SK-N-SH (cell line): ENCODE data around the gene RAI14. TPM values are rescaled to one million over a fixed set of nuclear protein-coding genes. Genes with fewer than 3 reads are reported as not detected.
A peak's percentile ranks its signal among the peaks of the same experiment; 100 is the strongest.

Experiments
- CTCF ChIA-PET: fragments of 300-600, 350-600 bp; formaldehyde crosslinking; extraction: SDS; loops from one replicate; lab custom pipeline; 2021; lab: Yijun Ruan, JAX
- POLR2A ChIA-PET: fragments of 350-600 bp; sonication (Branson Sonifier 250); formaldehyde crosslinking; extraction: SDS; loops from one replicate; lab custom pipeline; 2020; ENCODE audit warnings: antibody characterized with exemption, inconsistent platforms; lab: Yijun Ruan, JAX
- DNase-seq: peaks from one replicate; pipeline ENCODE4 v3.0.0; 2012
- H2AFZ ChIP-seq: fragments of 200-600 bp; sonication (generic); 2 replicates; pipeline ENCODE4 v1.8.1; 2016; ENCODE audit warnings: antibody characterized with exemption, mild to moderate bottlenecking, low read depth
- H3F3A ChIP-seq: fragments of 200-600 bp; sonication (generic); replicated peaks from 2 replicates; pipeline ENCODE3; 2016; ENCODE audit warnings: antibody characterized with exemption, mild to moderate bottlenecking; ENCODE audit not compliant: insufficient read depth
- H3K27ac ChIP-seq, 2 experiments: fragments of 200-500 bp in 1 of 2; fragments of 200-600 bp in 1 of 2; sonication (Bioruptor generic) in 1 of 2; sonication (generic), shearing (Covaris generic) in 1 of 2; 2 replicates each; pipeline versions ENCODE4 v1.5.1 to v1.6.1; 2014 to 2016; ENCODE audit warnings: low read depth in 2 of 2, inconsistent platforms in 1 of 2, low read length in 1 of 2, mild to moderate bottlenecking in 1 of 2, mixed read lengths in 1 of 2
- H3K27me3 ChIP-seq: fragments of 200-600 bp; sonication (generic), shearing (Covaris generic); 2 replicates; pipeline ENCODE4 v1.6.1; 2016; ENCODE audit warnings: mixed run types; ENCODE audit not compliant: insufficient read depth
- H3K36me3 ChIP-seq, 2 experiments: fragments of 200-500 bp in 1 of 2; fragments of 200-600 bp in 1 of 2; sonication (Bioruptor generic) in 1 of 2; sonication (generic) in 1 of 2; replicated peaks in 1 of 2; 2 replicates each; pipeline versions ENCODE3 to v1.5.1; 2014 to 2016; ENCODE audit warnings: low read length in 1 of 2, mild to moderate bottlenecking in 1 of 2; ENCODE audit not compliant: insufficient read depth in 2 of 2, control insufficient read depth in 1 of 2
- H3K4me1 ChIP-seq, 2 experiments: fragments of 200-500 bp in 1 of 2; fragments of 200-600 bp in 1 of 2; sonication (Bioruptor generic) in 1 of 2; sonication (generic), shearing (Covaris generic) in 1 of 2; 2 replicates each; pipeline versions ENCODE4 v1.5.1 to v1.6.1; 2014 to 2016; ENCODE audit warnings: low read depth in 1 of 2, low read length in 1 of 2, mixed run types in 1 of 2; ENCODE audit not compliant: insufficient read depth in 2 of 2, control insufficient read depth in 1 of 2
- H3K4me2 ChIP-seq: fragments of 200-600 bp; sonication (generic), shearing (Covaris generic); 2 replicates; pipeline ENCODE4 v1.6.1; 2017; ENCODE audit warnings: mixed run types
- H3K4me3 ChIP-seq, 2 experiments: fragments of 200-500 bp in 1 of 2; fragments of 200-600 bp in 1 of 2; sonication (Bioruptor generic) in 1 of 2; sonication (generic), shearing (Covaris generic) in 1 of 2; 2 replicates each; pipeline versions ENCODE4 v1.5.1 to v1.8.1; 2014 to 2016; ENCODE audit warnings: low read depth in 2 of 2, inconsistent platforms in 1 of 2, low read length in 1 of 2, mild to moderate bottlenecking in 1 of 2, mixed read lengths in 1 of 2, moderate library complexity in 1 of 2
- H3K79me2 ChIP-seq: fragments of 200-600 bp; sonication (generic); 2 replicates; pipeline ENCODE4 v1.8.1; 2017; ENCODE audit warnings: mild to moderate bottlenecking; ENCODE audit not compliant: insufficient read depth
- H3K9ac ChIP-seq: fragments of 200-600 bp; sonication (generic); 2 replicates; pipeline ENCODE4 v1.6.1; 2017; ENCODE audit warnings: mixed run types
- H3K9me2 ChIP-seq: fragments of 200-600 bp; sonication (generic); 2 replicates; pipeline ENCODE4 v1.6.1; 2017; ENCODE audit warnings: mixed run types
- H3K9me3 ChIP-seq: fragments of 200-600 bp; sonication (generic); 2 replicates; pipeline ENCODE4 v1.6.1; 2017; ENCODE audit warnings: mixed run types, mild to moderate bottlenecking, moderate library complexity
- H4K20me1 ChIP-seq: fragments of 200-600 bp; sonication (generic); 2 replicates; pipeline ENCODE4 v1.6.1; 2017; ENCODE audit warnings: mild to moderate bottlenecking, mixed run types; ENCODE audit not compliant: insufficient read depth
- ELF1 ChIP-seq: IDR thresholded peaks from 2 replicates; pipeline ENCODE4 v1.4.0; 2012
- EP300 ChIP-seq, 2 experiments: IDR thresholded peaks; 2 replicates each; pipeline versions ENCODE4 v1.4.0 to v1.6.1; 2012; ENCODE audit warnings: borderline replicate concordance in 1 of 2, low read depth in 1 of 2, low read length in 1 of 2
- FOSL2 ChIP-seq: IDR thresholded peaks from 2 replicates; pipeline ENCODE4 v1.4.0; 2012; ENCODE audit warnings: low read depth, mild to moderate bottlenecking, moderate library complexity, borderline replicate concordance
- FOXM1 ChIP-seq: IDR thresholded peaks from 2 replicates; pipeline ENCODE4 v1.4.0; 2012; ENCODE audit warnings: low read depth, mild to moderate bottlenecking
- NRF1 ChIP-seq: IDR thresholded peaks from 2 replicates; pipeline ENCODE4 v1.6.1; 2012; ENCODE audit warnings: low read depth, mild to moderate bottlenecking, low read length
- POLR2AphosphoS5 ChIP-seq: IDR thresholded peaks from 2 replicates; pipeline ENCODE4 v1.6.1; 2012; ENCODE audit warnings: low read depth, low read length
- RCOR1 ChIP-seq: fragments of 150-350 bp; IDR thresholded peaks from 2 replicates; pipeline ENCODE4 v1.6.1; 2017; ENCODE audit warnings: antibody characterized with exemption, low read length
- RXRA ChIP-seq: IDR thresholded peaks from 2 replicates; pipeline ENCODE4 v1.4.0; 2012; ENCODE audit warnings: low read depth, mild to moderate bottlenecking, borderline replicate concordance
- SMC3 ChIP-seq: IDR thresholded peaks from 2 replicates; pipeline ENCODE4 v1.6.1; 2012; ENCODE audit warnings: low read depth, low read length, improper control_type of control experiment
- TAF1 ChIP-seq: IDR thresholded peaks from 2 replicates; pipeline ENCODE4 v1.6.1; 2012; ENCODE audit warnings: low read depth, mild to moderate bottlenecking, low read length, moderate library complexity, borderline replicate concordance
- WGBS: methylation state at CpG from one replicate; pipeline ENCODE4 v1.1.6; 2017; ENCODE audit warnings: low lambda C conversion rate; 5-methylcytosine and 5-hydroxymethylcytosine counted together
- polyA plus RNA-seq, 3 experiments: library from polyadenylated mRNA; depleted of rRNA; stranded (reverse); fragments of >200 nt; gene quantifications; 2 replicates each; pipeline ENCODE4 v1.2.3, GENCODE V29; 2012
- TF ChIP-seq, protein P1 (sequence below): IDR thresholded peaks from 2 replicates; pipeline ENCODE4; 2012

RAI14 gene
- polyA plus RNA-seq, 1 of the 3 experiments (the other 2 are of a cell fraction): 53.2 TPM

DNA sequence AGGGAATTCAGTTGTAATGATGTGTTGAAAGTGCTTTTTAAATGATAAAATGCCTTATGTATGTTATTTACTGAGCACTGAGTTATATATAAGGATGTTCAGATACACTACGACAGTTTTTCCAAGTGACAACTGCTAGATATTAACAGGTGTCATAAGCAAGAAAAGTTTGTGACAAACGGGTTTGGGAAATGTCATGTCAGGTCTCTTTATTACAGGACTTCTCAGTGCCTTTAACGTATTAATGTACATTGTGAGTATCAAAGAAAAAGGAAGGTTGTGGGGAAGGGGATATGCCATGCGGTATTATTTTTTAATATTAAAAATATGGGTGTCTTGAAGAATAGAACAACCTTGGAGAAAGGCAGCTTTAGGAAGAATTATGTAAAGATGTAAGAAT lies 56.4 kb downstream of the RAI14 start:
- no peak overlapping the region for H3K27ac ChIP-seq
- 83% methylated on average over 4 of the region's 4 CpGs for WGBS
- H3K27me3 ChIP-seq: no peaks in the 10 kb centered on the region
- no peak overlapping the region for H2AFZ ChIP-seq
- H3K4me2 ChIP-seq: no peak overlapping the region
- no peak overlapping the region for H3K9ac ChIP-seq
- no peaks in the 10 kb centered on the region for H4K20me1 ChIP-seq
- peaks cover 0 to 22% of the 10 kb centered on the region in 2 experiments for H3K36me3 ChIP-seq
- CTCF ChIA-PET: interaction anchor here (1.0 kb wide), 1 partner anchor 11 kb away, joined by 3 read pairs; no protein-coding TSS in a partner anchor
- no peak for DNase-seq
- peaks cover 87% of the 10 kb centered on the region for H3K79me2 ChIP-seq
- no peaks in the 10 kb centered on the region for H3K9me3 ChIP-seq
- H3K4me3 ChIP-seq: no peak overlapping the region
- H3K9me2 ChIP-seq: no peaks in the 10 kb centered on the region
- H3K4me1 ChIP-seq: peaks cover 0 to 50% of the 10 kb centered on the region in 2 experiments; a peak in 2 of 4 replicates
- TF ChIP-seq RXRA (no peak), FOXM1 (no peak), SMC3 (no peak), NRF1 (no peak), POLR2AphosphoS5 (no peak), EP300 (IDR thresholded peaks at IDR 0.05; ENCODE audit: borderline replicate concordance in 1 of 2, low read depth in 1 of 2, low read length in 1 of 2) (no peak), ELF1 (no peak), TAF1 (no peak)
- POLR2A ChIA-PET: no interaction called here
- peaks cover 50% of the 10 kb centered on the region for H3F3A ChIP-seq

DNA sequence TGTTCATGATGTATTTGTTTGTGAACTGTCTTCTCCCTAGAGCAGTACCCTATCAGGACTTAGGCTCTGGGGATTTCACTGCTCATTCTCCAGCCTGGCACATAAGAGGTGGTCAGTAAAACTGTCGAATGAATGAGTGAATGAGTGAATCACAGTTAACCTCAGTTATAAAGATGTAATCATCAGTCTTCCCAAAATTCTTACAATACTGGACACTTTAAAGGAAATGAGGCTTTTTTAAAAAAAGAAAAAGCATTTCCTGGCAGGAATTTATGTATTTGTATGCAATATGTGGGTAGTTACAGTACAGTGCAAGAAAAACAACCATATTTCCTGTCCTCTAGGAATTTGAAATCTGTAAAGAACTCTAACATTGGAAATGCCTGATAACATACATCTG lies 59.6 kb downstream of the RAI14 start:
- 38% methylated on average over 1 of the region's 1 CpG for WGBS
- no peak overlapping the region for H3K4me3 ChIP-seq
- peak overlapping the region; percentile 80; the same call in 1 of the 2 replicates for H3K4me2 ChIP-seq
- TF ChIP-seq FOSL2: peak; percentile 34; the same call in 1 of the 2 replicates
- TF ChIP-seq RCOR1: no peak
- TF ChIP-seq, protein P1, sequence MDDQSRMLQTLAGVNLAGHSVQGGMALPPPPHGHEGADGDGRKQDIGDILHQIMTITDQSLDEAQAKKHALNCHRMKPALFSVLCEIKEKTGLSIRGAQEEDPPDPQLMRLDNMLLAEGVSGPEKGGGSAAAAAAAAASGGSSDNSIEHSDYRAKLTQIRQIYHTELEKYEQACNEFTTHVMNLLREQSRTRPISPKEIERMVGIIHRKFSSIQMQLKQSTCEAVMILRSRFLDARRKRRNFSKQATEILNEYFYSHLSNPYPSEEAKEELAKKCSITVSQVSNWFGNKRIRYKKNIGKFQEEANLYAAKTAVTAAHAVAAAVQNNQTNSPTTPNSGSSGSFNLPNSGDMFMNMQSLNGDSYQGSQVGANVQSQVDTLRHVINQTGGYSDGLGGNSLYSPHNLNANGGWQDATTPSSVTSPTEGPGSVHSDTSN: peak; percentile 3; the same call in 1 of the 2 replicates
- peak; percentile 17; the same call in 1 of the 2 replicates for TF ChIP-seq RXRA
- TF ChIP-seq, all 33 proteins: peak for 3
- no peaks in the 10 kb centered on the region for H4K20me1 ChIP-seq
- peaks cover 90% of the 10 kb centered on the region for H3K79me2 ChIP-seq
- no peaks in the 10 kb centered on the region for H3K9me2 ChIP-seq
- no peak for DNase-seq
- ChIA-PET POLR2A (no interaction called here), CTCF (no interaction called here)
- H3K9me3 ChIP-seq: no peaks in the 10 kb centered on the region
- H3F3A ChIP-seq: peaks cover 35% of the 10 kb centered on the region
- peak overlapping the region in 1 of 2 experiments; percentile 99; a peak in 3 of 4 replicates for H3K27ac ChIP-seq
- H3K36me3 ChIP-seq: peaks cover 0 to 27% of the 10 kb centered on the region in 2 experiments
- no peak overlapping the region for H2AFZ ChIP-seq
- H3K4me1 ChIP-seq: peaks cover 0 to 47% of the 10 kb centered on the region in 2 experiments; a peak in 2 of 4 replicates
- H3K27me3 ChIP-seq: no peaks in the 10 kb centered on the region
- H3K9ac ChIP-seq: peak overlapping the region; percentile 33; the same call in 1 of the 2 replicates
